Activated T-cell treated with anti-CD3 and anti-CD28 coated beads for 24 hours (primary cell): Measurements from ENCODE around the gene PCSK6.
"Not testable (repeated sequence)": the region's sequence is repeated elsewhere in the genome, so short reads cannot be mapped to it uniquely, and the experiment has no call there.

Experiments
- DNase-seq: peaks from one replicate; pipeline ENCODE4 v3.0.0-alpha.2; 2020; ENCODE audit warnings: low read depth

PCSK6 gene

GRCh38 chr15:101307897-101308603 is 181.5 kb downstream of the PCSK6 start:
- no peak for DNase-seq

GRCh38 chr15:101307048-101307896 is 182.2 kb downstream of the PCSK6 start:
- no peak for DNase-seq

- DNase-seq = no peak
Observed at GRCh38 chr15:101306341-101307047, 183.0 kb downstream of the PCSK6 start.

- DNase-seq = no peak
Observed at GRCh38 chr15:101305820-101306255, 183.7 kb downstream of the PCSK6 start.

GRCh38 chr15:101303408-101303807 is 186.1 kb downstream of the PCSK6 start:
- no peak for DNase-seq

GRCh38 chr15:101296418-101297405 is 192.8 kb downstream of the PCSK6 start:
- no peak for DNase-seq

- DNase-seq = no peak
Observed at GRCh38 chr15:101295607-101296161, 193.8 kb downstream of the PCSK6 start.

- DNase-seq = peak; percentile 96
Observed at GRCh38 chr15:101294731-101295606, 194.5 kb downstream of the PCSK6 start, which contains the start of gene SNRPA1. SNRPA1 (minus strand) TSS chr15:101295248; CDS start chr15:101295178, 70 bp downstream.

- no peak for DNase-seq
Observed at GRCh38 chr15:101293122-101293521, 196.4 kb downstream of the PCSK6 start.

- no peak for DNase-seq
Observed at GRCh38 chr15:101288905-101289513, 200.5 kb downstream of the PCSK6 start.

- DNase-seq = not testable (repeated sequence)
Observed at GRCh38 chr15:101287342-101287741, 202.2 kb downstream of the PCSK6 start.

- DNase-seq = no peak
Observed at GRCh38 chr15:101286471-101287114, 202.9 kb downstream of the PCSK6 start.

- no peak for DNase-seq
Observed at GRCh38 chr15:101283931-101284330, 205.6 kb downstream of the PCSK6 start.

- no peak for DNase-seq
Observed at GRCh38 chr15:101280007-101280406, 209.5 kb downstream of the PCSK6 start.

- no peak for DNase-seq
Observed at GRCh38 chr15:101277943-101278564, 211.5 kb downstream of the PCSK6 start.

- peak; percentile 83 for DNase-seq
Observed at GRCh38 chr15:101277038-101277822, 212.3 kb downstream of the PCSK6 start, which contains the start of gene SELENOS. SELENOS (minus strand) TSS chr15:101277485; CDS start chr15:101277417, 68 bp downstream.

GRCh38 chr15:101276501-101277037 is 212.9 kb downstream of the PCSK6 start:
- DNase-seq = no peak
